PFSK-1 (cell line): Measurements from ENCODE around the gene FBXL14.

Experiments
- FOXP2 ChIP-seq: optimal IDR thresholded peaks from 2 replicates; pipeline ENCODE3; 2011; ENCODE audit warnings: borderline replicate concordance, control low read depth, inconsistent platforms; ENCODE audit not compliant: insufficient read depth; ENCODE audit errors: extremely low read length, extremely low read depth
- POLR2AphosphoS5 ChIP-seq: IDR thresholded peaks from 2 replicates; pipeline ENCODE4 v1.6.1; 2012; ENCODE audit warnings: low read depth, mild to moderate bottlenecking, control low read depth, low read length, moderate library complexity
- SIN3A ChIP-seq: IDR thresholded peaks from 2 replicates; pipeline ENCODE4 v1.6.1; 2012; ENCODE audit warnings: mild to moderate bottlenecking, low read length, moderate library complexity, borderline replicate concordance; ENCODE audit not compliant: insufficient read depth
- TAF1 ChIP-seq: IDR thresholded peaks from 2 replicates; pipeline ENCODE4 v1.6.1; 2012; ENCODE audit warnings: low read length, control low read depth, borderline replicate concordance; ENCODE audit not compliant: insufficient read depth

GRCh38 chr12:1640328-1641234 is 46.2 kb upstream of the FBXL14 start:
- TF ChIP-seq FOXP2 (no peak), TAF1 (no peak), SIN3A (no peak), POLR2AphosphoS5 (no peak)
